GM23338 (cell line): Measurements from ENCODE around the gene ACTG2. TPM values are rescaled to one million over a fixed set of nuclear protein-coding genes. Genes with fewer than 3 reads are reported as not detected.

Source experiments
- ATAC-seq: fragments of 200-7000 bp; cut with Tn5 transposase; 3 replicates; pipeline ENCODE4 v1.9.1; 2020
- DNase-seq: peaks from one replicate; pipeline ENCODE4 v3.0.0-alpha.2; 2015; ENCODE audit warnings: low spot score
- H2AFZ ChIP-seq: fragments of 200-600 bp; sonication (generic); 2 replicates; pipeline ENCODE4 v1.8.0; 2016; ENCODE audit warnings: antibody characterized with exemption, mild to moderate bottlenecking, moderate library complexity
- H3F3A ChIP-seq: fragments of 200-600 bp; sonication (generic); replicated peaks from 2 replicates; pipeline ENCODE4 v1.8.0; 2017; ENCODE audit warnings: antibody characterized with exemption, mixed run types, low read depth
- H3K27ac ChIP-seq: fragments of 200-600 bp; sonication (generic); 2 replicates; pipeline ENCODE4 v1.6.1; 2016; ENCODE audit warnings: low read depth
- H3K27me3 ChIP-seq: fragments of 200-600 bp; sonication (generic); 2 replicates; pipeline ENCODE4 v1.8.0; 2016; ENCODE audit warnings: mild to moderate bottlenecking, mixed run types, moderate library complexity; ENCODE audit not compliant: insufficient read depth
- H3K36me3 ChIP-seq: fragments of 200-600 bp; sonication (generic); 2 replicates; pipeline ENCODE4 v1.8.0; 2016; ENCODE audit warnings: mild to moderate bottlenecking; ENCODE audit not compliant: insufficient read depth
- H3K4me1 ChIP-seq: fragments of 200-600 bp; sonication (generic); 2 replicates; pipeline ENCODE4 v1.8.0; 2016; ENCODE audit warnings: mild to moderate bottlenecking, moderate library complexity; ENCODE audit not compliant: insufficient read depth
- H3K4me2 ChIP-seq: fragments of 200-600 bp; sonication (generic); 2 replicates; pipeline ENCODE4 v1.7.1; 2017; ENCODE audit warnings: mixed run types
- H3K4me3 ChIP-seq: fragments of 200-600 bp; sonication (generic); 2 replicates; pipeline ENCODE4 v1.6.1; 2016; ENCODE audit warnings: mixed run types
- H3K79me2 ChIP-seq: fragments of 200-600 bp; sonication (generic); replicated peaks from 2 replicates; pipeline ENCODE4 v1.8.0; 2017; ENCODE audit warnings: mild to moderate bottlenecking; ENCODE audit not compliant: insufficient read depth
- H3K9me2 ChIP-seq: fragments of 200-600 bp; sonication (generic); 2 replicates; pipeline ENCODE4 v1.8.0; 2017; ENCODE audit not compliant: insufficient read depth
- H4K20me1 ChIP-seq: fragments of 200-600 bp; sonication (generic); replicated peaks from 2 replicates; pipeline ENCODE4 v1.8.0; 2017; ENCODE audit warnings: mild to moderate bottlenecking; ENCODE audit not compliant: insufficient read depth
- H3K27ac Mint-ChIP-seq: 2 replicates; pipeline ENCODE4 v1.8.0; 2020; ENCODE audit warnings: inconsistent platforms, mild to moderate bottlenecking, moderate library complexity, mixed read lengths
- H3K27me3 Mint-ChIP-seq: 3 replicates; pipeline ENCODE4 v1.8.0; 2022; ENCODE audit warnings: low read depth, mild to moderate bottlenecking, moderate library complexity, mixed read lengths, inconsistent platforms; ENCODE audit not compliant: insufficient read depth, poor library complexity
- H3K36me3 Mint-ChIP-seq: 3 replicates; pipeline ENCODE4 v1.8.0; 2021; ENCODE audit warnings: low read depth, mild to moderate bottlenecking, inconsistent platforms, moderate library complexity, mixed read lengths
- H3K4me1 Mint-ChIP-seq: 3 replicates; pipeline ENCODE4 v1.8.0; 2020; ENCODE audit warnings: mild to moderate bottlenecking, inconsistent platforms, mixed read lengths
- H3K4me3 Mint-ChIP-seq: 3 replicates; pipeline ENCODE4 v1.8.0; 2021; ENCODE audit warnings: moderate library complexity, mild to moderate bottlenecking, inconsistent platforms, mixed read lengths
- H3K9me3 Mint-ChIP-seq: 3 replicates; pipeline ENCODE4 v1.8.0; 2020; ENCODE audit warnings: moderate library complexity, mild to moderate bottlenecking, inconsistent platforms, mixed read lengths
- CREB1 ChIP-seq: fragments of 250-450 bp; sonication (Bioruptor Pico); IDR thresholded peaks from 2 replicates; pipeline ENCODE4 v1.5.0; 2020; ENCODE audit warnings: low read depth, mild to moderate bottlenecking, moderate library complexity
- EZH2 ChIP-seq: fragments of 200-600 bp; sonication (generic); IDR thresholded peaks from one replicate; pipeline ENCODE4 v1.8.0; 2017; ENCODE audit warnings: antibody characterized with exemption, mild to moderate bottlenecking, low read depth; ENCODE audit not compliant: unreplicated experiment
- EZH2phosphoT487 ChIP-seq: fragments of 200-600 bp; sonication (generic); IDR thresholded peaks from one replicate; pipeline ENCODE4 v1.8.1; 2018; ENCODE audit warnings: antibody characterized with exemption; ENCODE audit not compliant: unreplicated experiment
- JUNB ChIP-seq: IDR thresholded peaks from one replicate; pipeline ENCODE4 v1.6.1; 2016; ENCODE audit warnings: antibody characterized with exemption; ENCODE audit not compliant: unreplicated experiment
- NANOG ChIP-seq: IDR thresholded peaks from 2 replicates; pipeline ENCODE4 v1.6.1; 2016; ENCODE audit warnings: antibody characterized with exemption, borderline replicate concordance
- POLR2AphosphoS5 ChIP-seq: IDR thresholded peaks from 2 replicates; pipeline ENCODE4 v1.6.1; 2016; ENCODE audit warnings: antibody characterized with exemption, low read depth
- STAT1 ChIP-seq: IDR thresholded peaks from one replicate; pipeline ENCODE4 v1.6.1; 2016; ENCODE audit warnings: antibody characterized with exemption; ENCODE audit not compliant: unreplicated experiment
- ZNF114 ChIP-seq: fragments of 250-450 bp; sonication (Bioruptor Pico); IDR thresholded peaks from 2 replicates; pipeline ENCODE4 v1.5.0; 2020; ENCODE audit warnings: mild to moderate bottlenecking, moderate library complexity
- ZNF331 ChIP-seq: fragments of 250-450 bp; sonication (Bioruptor Pico); IDR thresholded peaks from 2 replicates; pipeline ENCODE4 v1.5.0; 2020; ENCODE audit warnings: low read depth, mild to moderate bottlenecking, moderate library complexity
- polyA plus RNA-seq: library from polyadenylated mRNA; unstranded; fragments of >200 nt; fragmentation: Nextera tagmentation; extraction: Ambion mirVana; gene quantifications from 2 replicates; pipeline ENCODE4 v1.2.1, GENCODE V29; 2016
- total RNA-seq: library from RNA; depleted of rRNA; stranded (reverse); fragments of >200 nt; shearing (Covaris generic); gene quantifications from 2 replicates; pipeline ENCODE4 v1.2.3, GENCODE V29; 2014
- TF ChIP-seq, protein P1 (sequence below), 2 experiments: fragments of 200-600 bp in 1 of 2; sonication (generic) in 1 of 2; conservative IDR thresholded peaks; 2 replicates each; pipeline versions ENCODE4 v1.5.1 to v1.6.1; 2016 to 2017; ENCODE audit warnings: antibody characterized with exemption in 2 of 2, low read depth in 2 of 2, mild to moderate bottlenecking in 2 of 2, moderate library complexity in 1 of 2
- TF ChIP-seq, protein P2 (sequence below): IDR thresholded peaks from 2 replicates; pipeline ENCODE4 v1.6.1; 2016; ENCODE audit warnings: antibody characterized with exemption
- TF ChIP-seq, protein P3 (sequence below): fragments of 250-450 bp; sonication (Bioruptor Pico); IDR thresholded peaks from 2 replicates; pipeline ENCODE4 v1.5.0; 2020; ENCODE audit warnings: mild to moderate bottlenecking, moderate library complexity

Gene ACTG2
- total and polyA plus RNA-seq, 2 experiments from 2014 or later, result 8.0 to 8.5 TPM

DNA sequence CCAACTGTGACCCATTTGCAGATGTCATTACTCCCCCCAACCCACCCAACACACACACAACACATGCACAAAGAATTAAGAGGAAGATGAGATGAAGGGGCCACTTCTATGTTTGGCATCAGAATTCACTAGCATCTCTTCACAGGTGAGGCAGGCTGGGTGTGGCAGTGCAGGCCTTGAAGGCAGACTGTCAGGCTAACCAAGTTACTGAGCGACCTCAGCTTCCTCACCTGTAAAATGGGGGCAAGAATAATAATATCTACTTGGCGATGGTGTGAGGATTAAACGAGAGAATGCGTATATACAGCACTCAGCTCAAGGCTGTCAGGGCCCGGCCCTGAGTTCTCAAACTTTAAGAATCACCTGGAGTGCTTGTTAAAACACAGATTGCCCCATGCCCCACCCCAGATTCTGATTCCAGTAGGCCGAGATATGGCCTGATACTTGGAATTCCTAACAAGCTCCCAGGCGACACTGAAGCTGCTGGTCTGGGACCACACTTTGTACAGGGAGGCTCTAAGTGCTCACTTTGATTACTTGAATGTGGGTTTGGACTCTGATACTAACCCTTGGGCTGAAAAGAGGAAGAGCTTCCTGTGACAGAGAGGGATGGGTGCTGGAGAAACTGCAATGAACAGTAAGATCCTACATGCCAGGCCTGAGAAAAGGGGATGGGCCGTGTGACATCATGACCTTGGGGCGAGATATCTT lies 1.1 kb downstream of the ACTG2 start (continued):
- TF ChIP-seq, protein P1, sequence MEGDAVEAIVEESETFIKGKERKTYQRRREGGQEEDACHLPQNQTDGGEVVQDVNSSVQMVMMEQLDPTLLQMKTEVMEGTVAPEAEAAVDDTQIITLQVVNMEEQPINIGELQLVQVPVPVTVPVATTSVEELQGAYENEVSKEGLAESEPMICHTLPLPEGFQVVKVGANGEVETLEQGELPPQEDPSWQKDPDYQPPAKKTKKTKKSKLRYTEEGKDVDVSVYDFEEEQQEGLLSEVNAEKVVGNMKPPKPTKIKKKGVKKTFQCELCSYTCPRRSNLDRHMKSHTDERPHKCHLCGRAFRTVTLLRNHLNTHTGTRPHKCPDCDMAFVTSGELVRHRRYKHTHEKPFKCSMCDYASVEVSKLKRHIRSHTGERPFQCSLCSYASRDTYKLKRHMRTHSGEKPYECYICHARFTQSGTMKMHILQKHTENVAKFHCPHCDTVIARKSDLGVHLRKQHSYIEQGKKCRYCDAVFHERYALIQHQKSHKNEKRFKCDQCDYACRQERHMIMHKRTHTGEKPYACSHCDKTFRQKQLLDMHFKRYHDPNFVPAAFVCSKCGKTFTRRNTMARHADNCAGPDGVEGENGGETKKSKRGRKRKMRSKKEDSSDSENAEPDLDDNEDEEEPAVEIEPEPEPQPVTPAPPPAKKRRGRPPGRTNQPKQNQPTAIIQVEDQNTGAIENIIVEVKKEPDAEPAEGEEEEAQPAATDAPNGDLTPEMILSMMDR (conservative IDR thresholded peaks at IDR 0.05; ENCODE audit: low read depth in 2 of 2), result no peak
- TF ChIP-seq, protein P2, sequence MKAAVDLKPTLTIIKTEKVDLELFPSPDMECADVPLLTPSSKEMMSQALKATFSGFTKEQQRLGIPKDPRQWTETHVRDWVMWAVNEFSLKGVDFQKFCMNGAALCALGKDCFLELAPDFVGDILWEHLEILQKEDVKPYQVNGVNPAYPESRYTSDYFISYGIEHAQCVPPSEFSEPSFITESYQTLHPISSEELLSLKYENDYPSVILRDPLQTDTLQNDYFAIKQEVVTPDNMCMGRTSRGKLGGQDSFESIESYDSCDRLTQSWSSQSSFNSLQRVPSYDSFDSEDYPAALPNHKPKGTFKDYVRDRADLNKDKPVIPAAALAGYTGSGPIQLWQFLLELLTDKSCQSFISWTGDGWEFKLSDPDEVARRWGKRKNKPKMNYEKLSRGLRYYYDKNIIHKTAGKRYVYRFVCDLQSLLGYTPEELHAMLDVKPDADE, result no peak
- TF ChIP-seq ZNF331 (no peak), EZH2 (no peak), JUNB (no peak), CREB1 (CRISPR knock-in tag) (no peak), NANOG (no peak), ZNF114 (CRISPR knock-in tag) (no peak)

DNA sequence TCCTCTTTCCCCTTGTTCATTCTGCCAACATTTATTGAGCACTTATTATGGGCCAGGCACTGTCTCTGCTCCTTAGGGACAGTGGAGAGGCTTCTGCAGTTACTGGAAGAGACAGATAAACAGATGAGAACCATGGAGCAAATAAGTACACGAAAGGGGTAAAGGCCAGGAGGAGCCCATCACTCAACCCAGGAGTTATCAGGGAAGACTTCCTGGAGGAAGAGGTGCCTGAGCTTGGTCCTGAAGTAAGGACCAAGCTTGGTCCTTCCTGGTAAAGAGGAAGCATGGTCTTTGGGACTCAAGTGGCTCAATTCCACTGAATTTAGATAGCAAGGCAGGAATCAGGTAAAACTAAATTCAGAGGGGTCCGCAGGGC lies 1.7 kb downstream of the ACTG2 start:
- no peak overlapping the region for H3K27ac ChIP-seq
- no peaks in the 10 kb centered on the region for H3K36me3 ChIP-seq
- no peak overlapping the region for H2AFZ ChIP-seq
- no peak overlapping the region for H3K27ac Mint-ChIP-seq
- no peak overlapping the region for H3K4me3 Mint-ChIP-seq
- H3K9me3 Mint-ChIP-seq, result no peaks in the 10 kb centered on the region
- no peak for ATAC-seq
- peaks cover 7% of the 10 kb centered on the region for H3K27me3 Mint-ChIP-seq
- H3K4me3 ChIP-seq, result no peak overlapping the region
- no peaks in the 10 kb centered on the region for H3K9me2 ChIP-seq
- H3K4me1 Mint-ChIP-seq, result peaks cover 11% of the 10 kb centered on the region
- no peaks in the 10 kb centered on the region for H3K27me3 ChIP-seq
- H3K4me1 ChIP-seq, result no peaks in the 10 kb centered on the region
- H3K79me2 ChIP-seq, result no peaks in the 10 kb centered on the region
- DNase-seq, result no peak
- H3F3A ChIP-seq, result no peaks in the 10 kb centered on the region
- H3K4me2 ChIP-seq, result no peak overlapping the region
- H4K20me1 ChIP-seq, result no peaks in the 10 kb centered on the region
- no peaks in the 10 kb centered on the region for H3K36me3 Mint-ChIP-seq
- TF ChIP-seq STAT1 (no peak), EZH2phosphoT487 (no peak), CREB1 (CRISPR knock-in tag) (no peak), JUNB (no peak), ZNF331 (no peak), NANOG (no peak), POLR2AphosphoS5 (no peak), ZNF114 (CRISPR knock-in tag) (no peak)
- TF ChIP-seq, protein P1 (conservative IDR thresholded peaks at IDR 0.05; ENCODE audit: low read depth in 2 of 2), result no peak
- TF ChIP-seq, protein P3, sequence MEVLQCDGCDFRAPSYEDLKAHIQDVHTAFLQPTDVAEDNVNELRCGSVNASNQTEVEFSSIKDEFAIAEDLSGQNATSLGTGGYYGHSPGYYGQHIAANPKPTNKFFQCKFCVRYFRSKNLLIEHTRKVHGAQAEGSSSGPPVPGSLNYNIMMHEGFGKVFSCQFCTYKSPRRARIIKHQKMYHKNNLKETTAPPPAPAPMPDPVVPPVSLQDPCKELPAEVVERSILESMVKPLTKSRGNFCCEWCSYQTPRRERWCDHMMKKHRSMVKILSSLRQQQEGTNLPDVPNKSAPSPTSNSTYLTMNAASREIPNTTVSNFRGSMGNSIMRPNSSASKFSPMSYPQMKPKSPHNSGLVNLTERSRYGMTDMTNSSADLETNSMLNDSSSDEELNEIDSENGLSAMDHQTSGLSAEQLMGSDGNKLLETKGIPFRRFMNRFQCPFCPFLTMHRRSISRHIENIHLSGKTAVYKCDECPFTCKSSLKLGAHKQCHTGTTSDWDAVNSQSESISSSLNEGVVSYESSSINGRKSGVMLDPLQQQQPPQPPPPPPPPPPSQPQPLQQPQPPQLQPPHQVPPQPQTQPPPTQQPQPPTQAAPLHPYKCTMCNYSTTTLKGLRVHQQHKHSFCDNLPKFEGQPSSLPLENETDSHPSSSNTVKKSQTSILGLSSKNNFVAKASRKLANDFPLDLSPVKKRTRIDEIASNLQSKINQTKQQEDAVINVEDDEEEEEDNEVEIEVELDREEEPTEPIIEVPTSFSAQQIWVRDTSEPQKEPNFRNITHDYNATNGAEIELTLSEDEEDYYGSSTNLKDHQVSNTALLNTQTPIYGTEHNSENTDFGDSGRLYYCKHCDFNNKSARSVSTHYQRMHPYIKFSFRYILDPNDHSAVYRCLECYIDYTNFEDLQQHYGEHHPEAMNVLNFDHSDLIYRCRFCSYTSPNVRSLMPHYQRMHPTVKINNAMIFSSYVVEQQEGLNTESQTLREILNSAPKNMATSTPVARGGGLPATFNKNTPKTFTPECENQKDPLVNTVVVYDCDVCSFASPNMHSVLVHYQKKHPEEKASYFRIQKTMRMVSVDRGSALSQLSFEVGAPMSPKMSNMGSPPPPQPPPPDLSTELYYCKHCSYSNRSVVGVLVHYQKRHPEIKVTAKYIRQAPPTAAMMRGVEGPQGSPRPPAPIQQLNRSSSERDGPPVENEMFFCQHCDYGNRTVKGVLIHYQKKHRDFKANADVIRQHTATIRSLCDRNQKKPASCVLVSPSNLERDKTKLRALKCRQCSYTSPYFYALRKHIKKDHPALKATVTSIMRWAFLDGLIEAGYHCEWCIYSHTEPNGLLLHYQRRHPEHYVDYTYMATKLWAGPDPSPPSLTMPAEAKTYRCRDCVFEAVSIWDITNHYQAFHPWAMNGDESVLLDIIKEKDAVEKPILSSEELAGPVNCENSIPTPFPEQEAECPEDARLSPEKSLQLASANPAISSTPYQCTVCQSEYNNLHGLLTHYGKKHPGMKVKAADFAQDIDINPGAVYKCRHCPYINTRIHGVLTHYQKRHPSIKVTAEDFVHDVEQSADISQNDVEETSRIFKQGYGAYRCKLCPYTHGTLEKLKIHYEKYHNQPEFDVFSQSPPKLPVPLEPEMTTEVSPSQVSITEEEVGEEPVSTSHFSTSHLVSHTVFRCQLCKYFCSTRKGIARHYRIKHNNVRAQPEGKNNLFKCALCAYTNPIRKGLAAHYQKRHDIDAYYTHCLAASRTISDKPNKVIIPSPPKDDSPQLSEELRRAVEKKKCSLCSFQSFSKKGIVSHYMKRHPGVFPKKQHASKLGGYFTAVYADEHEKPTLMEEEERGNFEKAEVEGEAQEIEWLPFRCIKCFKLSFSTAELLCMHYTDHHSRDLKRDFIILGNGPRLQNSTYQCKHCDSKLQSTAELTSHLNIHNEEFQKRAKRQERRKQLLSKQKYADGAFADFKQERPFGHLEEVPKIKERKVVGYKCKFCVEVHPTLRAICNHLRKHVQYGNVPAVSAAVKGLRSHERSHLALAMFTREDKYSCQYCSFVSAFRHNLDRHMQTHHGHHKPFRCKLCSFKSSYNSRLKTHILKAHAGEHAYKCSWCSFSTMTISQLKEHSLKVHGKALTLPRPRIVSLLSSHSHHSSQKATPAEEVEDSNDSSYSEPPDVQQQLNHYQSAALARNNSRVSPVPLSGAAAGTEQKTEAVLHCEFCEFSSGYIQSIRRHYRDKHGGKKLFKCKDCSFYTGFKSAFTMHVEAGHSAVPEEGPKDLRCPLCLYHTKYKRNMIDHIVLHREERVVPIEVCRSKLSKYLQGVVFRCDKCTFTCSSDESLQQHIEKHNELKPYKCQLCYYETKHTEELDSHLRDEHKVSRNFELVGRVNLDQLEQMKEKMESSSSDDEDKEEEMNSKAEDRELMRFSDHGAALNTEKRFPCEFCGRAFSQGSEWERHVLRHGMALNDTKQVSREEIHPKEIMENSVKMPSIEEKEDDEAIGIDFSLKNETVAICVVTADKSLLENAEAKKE (CRISPR knock-in tag), result no peak
